ENCODE results near the gene EFNA3.

The EFNA3 gene

GRCh38 chr1:155085504-155086127 is 7.0 kb downstream of the EFNA3 start:
- H3K18ac ChIP-seq (ENCODE audit: low read depth in 1 of 2, low read length in 2 of 2) = no peak overlapping the region
- H2BK12ac ChIP-seq (ENCODE audit: low read length in 2 of 2) = peak overlapping the region in 1 of 2 experiments; percentile 0
- H2AFZ ChIP-seq (ENCODE audit: low read depth, low read length) = peak overlapping the region; percentile 83
- H3K79me1 ChIP-seq (replicated peaks; ENCODE audit: low read length, poor library complexity, severe bottlenecking) = no peaks in the 10 kb centered on the region
- no peak overlapping the region for H4K8ac ChIP-seq (ENCODE audit: low read length)
- peaks cover 0 to 4% of the 10 kb centered on the region in 2 experiments for H3K36me3 ChIP-seq (ENCODE audit: control insufficient read depth in 1 of 2, insufficient read depth in 2 of 2, low read depth in 1 of 2, low read length in 2 of 2)
- no peaks in the 10 kb centered on the region for H3K9me3 ChIP-seq (ENCODE audit: control insufficient read depth, low read length)
- H2BK120ac ChIP-seq (ENCODE audit: low read depth, low read length) = no peak overlapping the region
- H3K9ac ChIP-seq (ENCODE audit: low read length) = peak overlapping the region; percentile 64
- peak overlapping the region; percentile 73 to 84 for H3K4me3 ChIP-seq (ENCODE audit: insufficient read depth in 1 of 2, low read depth in 1 of 2, low read length in 2 of 2)
- H2BK5ac ChIP-seq (ENCODE audit: low read depth, low read length, poor library complexity, severe bottlenecking) = no peak overlapping the region
- no peak overlapping the region for H4K91ac ChIP-seq (ENCODE audit: low read length)
- no peak overlapping the region for H3K23ac ChIP-seq (ENCODE audit: low read length in 2 of 2)
- WGBS = 3% methylated on average over 24 of the region's 32 CpGs
- H3K4me2 ChIP-seq (ENCODE audit: low read length, poor library complexity, severe bottlenecking) = peak overlapping the region; percentile 92
- H3K27me3 ChIP-seq (ENCODE audit: control insufficient read depth in 1 of 2, insufficient read depth in 1 of 2, low read length in 2 of 2) = peaks cover 36 to 39% of the 10 kb centered on the region in 2 experiments
- no peak overlapping the region for H3K4ac ChIP-seq (ENCODE audit: low read depth in 1 of 2, low read length in 2 of 2)
- peak; percentile 55 for DNase-seq
- peaks cover 44% of the 10 kb centered on the region for H3K4me1 ChIP-seq (ENCODE audit: control insufficient read depth, insufficient read depth, low read depth, low read length)
- no peak overlapping the region for H2BK15ac ChIP-seq (ENCODE audit: low read depth, poor library complexity, severe bottlenecking)
- peak overlapping the region; percentile 15 for H3K27ac ChIP-seq (ENCODE audit: low read length, poor library complexity, severe bottlenecking)
- H2AK5ac ChIP-seq (ENCODE audit: low read length, severe bottlenecking) = no peak overlapping the region
- H3K14ac ChIP-seq (ENCODE audit: low read length in 2 of 2) = no peak overlapping the region

- Histone ChIP-seq H2AFZ (ENCODE audit: low read depth, low read length) (no peak overlapping the region), H2AK5ac (ENCODE audit: low read length, severe bottlenecking) (no peak overlapping the region), H2BK5ac (ENCODE audit: low read depth, low read length, poor library complexity, severe bottlenecking) (no peak overlapping the region), H3K27ac (ENCODE audit: low read length, poor library complexity, severe bottlenecking) (no peak overlapping the region), H3K4me1 (ENCODE audit: control insufficient read depth, insufficient read depth, low read depth, low read length) (peaks cover 40% of the 10 kb centered on the region), H3K4ac (ENCODE audit: low read depth in 1 of 2, low read length in 2 of 2) (peak overlapping the region in 1 of 2 experiments; percentile 60), H4K8ac (ENCODE audit: low read length) (peak overlapping the region; percentile 48), H3K23ac (ENCODE audit: low read length in 2 of 2) (no peak overlapping the region), H3K9me3 (ENCODE audit: control insufficient read depth, low read length) (no peaks in the 10 kb centered on the region), H4K91ac (ENCODE audit: low read length) (peak overlapping the region; percentile 2), H3K14ac (ENCODE audit: low read length in 2 of 2) (peak overlapping the region in 1 of 2 experiments; percentile 74), H3K79me1 (replicated peaks; ENCODE audit: low read length, poor library complexity, severe bottlenecking) (no peaks in the 10 kb centered on the region), H3K9ac (ENCODE audit: low read length) (no peak overlapping the region), H2BK120ac (ENCODE audit: low read depth, low read length) (no peak overlapping the region), H3K4me2 (ENCODE audit: low read length, poor library complexity, severe bottlenecking) (no peak overlapping the region), H2BK15ac (ENCODE audit: low read depth, poor library complexity, severe bottlenecking) (peak overlapping the region; percentile 16), H2BK12ac (ENCODE audit: low read length in 2 of 2) (no peak overlapping the region), H3K18ac (ENCODE audit: low read depth in 1 of 2, low read length in 2 of 2) (no peak overlapping the region), H3K36me3 (ENCODE audit: control insufficient read depth in 1 of 2, insufficient read depth in 2 of 2, low read depth in 1 of 2, low read length in 2 of 2) (peaks cover 0 to 4% of the 10 kb centered on the region in 2 experiments), H3K4me3 (ENCODE audit: insufficient read depth in 1 of 2, low read depth in 1 of 2, low read length in 2 of 2) (no peak overlapping the region), H3K27me3 (ENCODE audit: control insufficient read depth in 1 of 2, insufficient read depth in 1 of 2, low read length in 2 of 2) (peaks cover 30 to 39% of the 10 kb centered on the region in 2 experiments)
- peak; percentile 57 for DNase-seq
- WGBS = 13% methylated on average over 21 of the region's 24 CpGs
Observed at GRCh38 chr1:155086128-155086741, 7.6 kb downstream of the EFNA3 start.

GRCh38 chr1:155086856-155087535 is 8.4 kb downstream of the EFNA3 start:
- H3K23ac ChIP-seq (ENCODE audit: low read length in 2 of 2) = no peak overlapping the region
- no peak overlapping the region for H2BK15ac ChIP-seq (ENCODE audit: low read depth, poor library complexity, severe bottlenecking)
- peaks cover 0 to 4% of the 10 kb centered on the region in 2 experiments for H3K36me3 ChIP-seq (ENCODE audit: control insufficient read depth in 1 of 2, insufficient read depth in 2 of 2, low read depth in 1 of 2, low read length in 2 of 2)
- H3K14ac ChIP-seq (ENCODE audit: low read length in 2 of 2) = no peak overlapping the region
- H3K79me1 ChIP-seq (replicated peaks; ENCODE audit: low read length, poor library complexity, severe bottlenecking) = no peaks in the 10 kb centered on the region
- H2AFZ ChIP-seq (ENCODE audit: low read depth, low read length) = no peak overlapping the region
- H3K4me2 ChIP-seq (ENCODE audit: low read length, poor library complexity, severe bottlenecking) = no peak overlapping the region
- no peak overlapping the region for H2BK120ac ChIP-seq (ENCODE audit: low read depth, low read length)
- H3K4me1 ChIP-seq (ENCODE audit: control insufficient read depth, insufficient read depth, low read depth, low read length) = peaks cover 39% of the 10 kb centered on the region
- peaks cover 24 to 35% of the 10 kb centered on the region in 2 experiments for H3K27me3 ChIP-seq (ENCODE audit: control insufficient read depth in 1 of 2, insufficient read depth in 1 of 2, low read length in 2 of 2)
- peak overlapping the region; percentile 48 for H4K8ac ChIP-seq (ENCODE audit: low read length)
- no peak overlapping the region for H3K9ac ChIP-seq (ENCODE audit: low read length)
- no peak overlapping the region for H2AK5ac ChIP-seq (ENCODE audit: low read length, severe bottlenecking)
- no peak for DNase-seq
- no peak overlapping the region for H2BK5ac ChIP-seq (ENCODE audit: low read depth, low read length, poor library complexity, severe bottlenecking)
- H3K9me3 ChIP-seq (ENCODE audit: control insufficient read depth, low read length) = no peaks in the 10 kb centered on the region
- H2BK12ac ChIP-seq (ENCODE audit: low read length in 2 of 2) = peak overlapping the region in 1 of 2 experiments; percentile 4
- no peak overlapping the region for H3K18ac ChIP-seq (ENCODE audit: low read depth in 1 of 2, low read length in 2 of 2)
- H4K91ac ChIP-seq (ENCODE audit: low read length) = no peak overlapping the region
- H3K27ac ChIP-seq (ENCODE audit: low read length, poor library complexity, severe bottlenecking) = no peak overlapping the region
- 60% methylated on average over 4 of the region's 8 CpGs for WGBS
- H3K4ac ChIP-seq (ENCODE audit: low read depth in 1 of 2, low read length in 2 of 2) = no peak overlapping the region
- no peak overlapping the region for H3K4me3 ChIP-seq (ENCODE audit: insufficient read depth in 1 of 2, low read depth in 1 of 2, low read length in 2 of 2)
